ENCODE data around the gene TNFSF12.
A peak's percentile ranks its signal among the peaks of the same experiment; 100 is the strongest.

Gene TNFSF12, protein sequence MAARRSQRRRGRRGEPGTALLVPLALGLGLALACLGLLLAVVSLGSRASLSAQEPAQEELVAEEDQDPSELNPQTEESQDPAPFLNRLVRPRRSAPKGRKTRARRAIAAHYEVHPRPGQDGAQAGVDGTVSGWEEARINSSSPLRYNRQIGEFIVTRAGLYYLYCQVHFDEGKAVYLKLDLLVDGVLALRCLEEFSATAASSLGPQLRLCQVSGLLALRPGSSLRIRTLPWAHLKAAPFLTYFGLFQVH

GRCh38 chr17:7548585-7549400 is at the start of gene TNFSF12:
TNFSF12 (plus strand) TSS chr17:7549058; CDS start chr17:7549154, 96 bp downstream.
- peak; percentile 58 for DNase-seq

- no peak for DNase-seq
These were observed 49.7 kb upstream of the TNFSF12 start for GRCh38 chr17:7499161-7499560.

DNA sequence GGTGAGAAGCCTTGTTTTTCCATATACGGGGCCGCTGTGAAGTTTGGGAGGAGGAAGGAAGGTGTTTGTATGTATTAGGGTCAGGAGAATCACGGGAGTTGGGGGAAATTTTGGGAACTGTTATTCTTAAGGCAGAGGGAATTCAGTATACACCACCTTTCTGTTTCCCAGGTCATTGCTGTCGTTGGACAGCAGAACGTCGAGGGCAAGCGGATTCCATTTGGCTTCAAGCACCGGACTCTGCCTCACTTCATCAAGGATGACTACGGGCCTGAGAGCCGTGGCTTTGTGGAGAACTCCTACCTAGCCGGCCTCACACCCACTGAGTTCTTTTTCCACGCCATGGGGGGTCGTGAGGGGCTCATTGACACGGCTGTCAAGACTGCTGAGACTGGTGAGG is 47.1 kb upstream of the TNFSF12 start:
- DNase-seq: no peak

GRCh38 chr17:7502171-7502847 is 46.5 kb upstream of the TNFSF12 start:
- no peak for DNase-seq

DNA sequence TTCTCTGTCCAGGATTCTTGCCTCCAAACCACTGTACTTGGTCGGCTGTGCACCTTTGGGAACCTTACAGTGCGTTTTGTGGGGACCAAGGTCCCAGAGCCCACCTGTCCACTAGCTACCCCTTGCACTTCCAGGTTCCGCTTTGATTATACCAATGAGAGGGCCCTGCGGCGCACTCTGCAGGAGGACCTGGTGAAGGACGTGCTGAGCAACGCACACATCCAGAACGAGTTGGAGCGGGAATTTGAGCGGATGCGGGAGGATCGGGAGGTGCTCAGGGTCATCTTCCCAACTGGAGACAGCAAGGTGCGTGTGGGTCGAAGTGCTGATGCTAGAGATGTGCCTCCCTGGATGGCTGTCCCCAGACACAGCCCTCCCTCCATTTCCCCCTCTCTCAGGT is 45.9 kb upstream of the TNFSF12 start:
- DNase-seq: no peak

- DNase-seq: no peak
These were observed 45.3 kb upstream of the TNFSF12 start for GRCh38 chr17:7503521-7503920.

- DNase-seq: no peak
These were observed 40.7 kb upstream of the TNFSF12 start for GRCh38 chr17:7508145-7508544.

- DNase-seq: no peak
These were observed 40.0 kb upstream of the TNFSF12 start for GRCh38 chr17:7508846-7509245.

DNA sequence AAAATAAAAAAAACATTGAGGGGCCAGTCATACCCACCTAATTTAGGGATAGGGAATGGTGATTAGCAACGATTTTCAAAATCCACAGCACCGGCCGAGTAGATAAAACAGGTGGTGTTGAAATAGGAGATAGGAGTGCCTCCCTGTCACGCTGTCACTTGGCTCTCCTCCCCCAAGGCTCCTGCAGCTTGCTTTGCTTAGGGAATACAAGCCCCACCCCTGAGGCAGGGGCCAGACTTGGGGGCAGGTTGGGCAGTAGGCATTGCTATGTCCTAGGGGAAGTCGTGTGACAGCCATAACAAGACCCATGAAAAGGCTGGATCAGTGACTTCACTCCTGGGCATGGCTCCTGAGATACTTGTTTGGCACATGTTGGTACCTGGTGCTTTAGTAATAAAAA is 38.9 kb upstream of the TNFSF12 start:
- DNase-seq: no peak

DNA sequence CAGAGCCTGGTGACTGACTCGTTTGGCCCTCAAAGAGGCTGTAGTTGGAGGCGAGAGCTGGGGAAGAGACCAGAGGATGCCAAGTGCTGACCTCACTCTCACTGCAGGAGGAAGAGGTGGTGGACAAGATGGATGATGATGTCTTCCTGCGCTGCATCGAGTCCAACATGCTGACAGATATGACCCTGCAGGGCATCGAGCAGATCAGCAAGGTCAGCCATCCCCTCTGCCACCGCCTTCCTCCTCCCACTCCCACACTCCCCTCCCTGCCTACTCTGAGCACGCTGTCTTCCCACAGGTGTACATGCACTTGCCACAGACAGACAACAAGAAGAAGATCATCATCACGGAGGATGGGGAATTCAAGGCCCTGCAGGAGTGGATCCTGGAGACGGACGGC is 37.8 kb upstream of the TNFSF12 start:
- DNase-seq: no peak

GRCh38 chr17:7512105-7512504 is 36.8 kb upstream of the TNFSF12 start:
- DNase-seq: no peak

GRCh38 chr17:7512824-7513540 is 35.9 kb upstream of the TNFSF12 start:
- DNase-seq: no peak

DNA sequence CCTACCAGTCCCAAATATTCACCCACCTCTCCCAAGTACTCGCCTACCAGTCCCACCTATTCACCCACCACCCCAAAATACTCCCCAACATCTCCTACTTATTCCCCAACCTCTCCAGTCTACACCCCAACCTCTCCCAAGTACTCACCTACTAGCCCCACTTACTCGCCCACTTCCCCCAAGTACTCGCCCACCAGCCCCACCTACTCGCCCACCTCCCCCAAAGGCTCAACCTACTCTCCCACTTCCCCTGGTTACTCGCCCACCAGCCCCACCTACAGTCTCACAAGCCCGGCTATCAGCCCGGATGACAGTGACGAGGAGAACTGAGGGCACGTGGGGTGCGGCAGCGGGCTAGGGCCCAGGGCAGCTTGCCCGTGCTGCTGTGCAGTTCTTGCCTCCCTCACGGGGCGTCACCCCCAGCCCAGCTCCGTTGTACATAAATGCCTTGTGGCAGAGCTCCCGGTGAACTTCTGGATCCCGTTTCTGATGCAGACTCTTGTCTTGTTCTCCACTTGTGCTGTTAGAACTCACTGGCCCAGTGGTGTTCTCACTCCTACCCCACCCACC is 34.9 kb upstream of the TNFSF12 start:
- DNase-seq: no peak

GRCh38 chr17:7515911-7516610 is 32.8 kb upstream of the TNFSF12 start:
- no peak for DNase-seq

DNA sequence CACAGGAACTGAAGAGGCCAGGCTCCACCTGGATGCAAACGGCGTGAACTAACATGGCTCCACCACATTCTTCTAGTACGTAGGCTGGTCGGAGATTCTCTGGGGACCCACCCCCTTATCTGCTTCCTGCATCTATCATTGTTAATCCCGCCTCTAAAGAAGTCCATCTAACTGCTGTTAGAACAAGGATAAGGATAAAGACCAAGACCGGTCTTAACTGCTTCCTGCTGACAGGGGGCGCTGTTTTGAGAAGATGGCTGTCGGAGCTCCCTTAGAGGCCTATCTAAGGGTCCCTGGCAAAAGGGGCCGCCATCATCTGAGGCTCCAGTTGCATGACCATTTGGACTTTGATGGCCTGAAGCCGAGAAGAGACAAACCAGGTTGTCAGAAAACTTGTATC is 25.8 kb upstream of the TNFSF12 start:
- DNase-seq: peak; percentile 67

DNA sequence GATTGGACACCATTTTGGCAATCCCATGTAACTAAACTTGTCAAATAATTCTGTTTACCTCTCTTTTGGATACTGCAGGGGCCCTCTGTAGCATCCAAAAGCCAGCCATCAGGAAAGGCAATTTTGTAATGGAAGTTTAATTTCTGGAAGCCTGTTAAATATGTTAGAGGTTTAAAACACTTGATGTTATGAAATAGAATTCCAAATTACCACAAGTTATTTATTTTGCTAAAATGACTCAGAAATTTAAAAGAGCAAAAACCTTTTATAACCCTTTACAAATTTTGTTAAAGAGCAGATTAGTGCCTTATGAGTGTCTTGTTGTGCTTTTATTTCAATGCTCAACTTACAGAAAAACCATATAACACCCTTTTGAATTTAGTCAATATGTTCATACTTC is 20.0 kb upstream of the TNFSF12 start:
- DNase-seq: no peak

GRCh38 chr17:7530023-7530900 is 18.6 kb upstream of the TNFSF12 start:
- no peak for DNase-seq

GRCh38 chr17:7538050-7538449 is 10.8 kb upstream of the TNFSF12 start:
- DNase-seq: no peak

GRCh38 chr17:7538891-7539545 is 9.8 kb upstream of the TNFSF12 start:
- DNase-seq: no peak

DNA sequence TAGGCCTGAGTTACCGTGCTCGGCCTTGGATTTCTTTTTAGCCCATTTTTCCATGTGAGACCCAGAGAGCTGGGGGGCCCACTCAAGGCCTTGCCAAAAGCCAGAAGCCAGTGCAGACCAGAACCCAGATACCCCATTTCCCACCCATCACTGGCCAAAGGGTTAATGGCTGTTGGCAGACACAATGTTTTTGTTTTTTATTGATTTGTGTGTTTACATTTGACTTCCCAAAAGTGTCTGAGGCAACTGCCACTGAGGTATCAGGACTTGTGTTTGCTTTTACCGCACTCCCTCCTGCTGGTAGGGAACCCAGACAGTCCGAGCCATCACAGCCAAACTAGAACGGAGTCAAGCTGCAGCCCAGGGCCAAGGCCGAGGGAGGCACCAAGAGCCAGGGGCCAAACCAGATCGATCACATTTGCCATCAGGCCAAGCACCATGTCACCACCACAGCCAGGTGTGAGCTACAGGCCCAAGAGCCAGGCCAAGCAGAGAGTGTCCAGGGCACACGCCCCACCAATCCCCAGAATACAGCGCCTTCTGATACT is 7.7 kb upstream of the TNFSF12 start:
- DNase-seq: no peak

All from CD4-positive, alpha-beta T cell treated with Interleukin-21 for 1 hour (primary cell).